GM21515 (cell line): ENCODE results near the gene SP3.
"Not testable (repeated sequence)": the region's sequence is repeated elsewhere in the genome, so short reads cannot be mapped to it uniquely, and the experiment has no call there.

Experiments
- ATAC-seq: cut with Tn5 transposase; IDR thresholded peaks from one replicate; pipeline ENCODE4 v1.9.1; 2021; ENCODE audit not compliant: unreplicated experiment

SP3 gene

DNA sequence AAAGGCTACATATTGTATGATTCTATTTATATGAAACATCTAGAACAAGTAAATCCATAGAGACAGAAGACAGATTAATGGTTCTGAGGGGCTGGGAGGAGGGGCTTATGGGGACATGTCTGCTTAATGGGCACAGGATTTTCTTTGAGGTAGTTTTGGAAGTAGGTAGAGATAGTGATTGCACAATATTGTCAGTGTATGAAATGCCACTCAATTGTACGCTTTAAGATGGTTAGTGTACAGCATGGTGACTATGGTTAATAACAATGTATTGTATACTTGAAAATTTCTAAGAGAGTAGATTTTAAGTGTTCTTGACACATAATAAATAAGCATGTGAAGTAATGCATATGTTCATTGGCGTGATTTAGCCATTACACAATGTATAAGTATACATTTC is 68.4 kb downstream of the SP3 start:
- no peak for ATAC-seq

DNA sequence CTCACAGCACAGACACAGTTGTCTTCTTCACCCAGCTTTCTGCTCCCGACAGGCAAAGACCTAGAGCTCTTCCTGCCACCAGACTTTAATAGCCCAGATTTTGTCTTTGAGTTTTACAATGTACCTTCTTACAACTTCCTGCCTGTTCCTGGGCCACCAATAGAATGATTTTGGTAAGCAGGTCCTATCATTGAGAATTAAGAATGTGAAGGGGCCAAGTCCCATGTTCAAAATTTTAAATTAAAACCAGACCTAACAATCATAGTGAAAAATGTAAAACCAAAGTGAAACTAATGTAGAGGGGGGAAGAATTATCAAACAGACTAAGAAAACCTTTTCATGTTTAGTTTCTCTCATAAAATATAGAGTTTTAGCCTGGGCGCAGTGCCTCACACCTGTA is 72.8 kb downstream of the SP3 start:
- no peak for ATAC-seq

DNA sequence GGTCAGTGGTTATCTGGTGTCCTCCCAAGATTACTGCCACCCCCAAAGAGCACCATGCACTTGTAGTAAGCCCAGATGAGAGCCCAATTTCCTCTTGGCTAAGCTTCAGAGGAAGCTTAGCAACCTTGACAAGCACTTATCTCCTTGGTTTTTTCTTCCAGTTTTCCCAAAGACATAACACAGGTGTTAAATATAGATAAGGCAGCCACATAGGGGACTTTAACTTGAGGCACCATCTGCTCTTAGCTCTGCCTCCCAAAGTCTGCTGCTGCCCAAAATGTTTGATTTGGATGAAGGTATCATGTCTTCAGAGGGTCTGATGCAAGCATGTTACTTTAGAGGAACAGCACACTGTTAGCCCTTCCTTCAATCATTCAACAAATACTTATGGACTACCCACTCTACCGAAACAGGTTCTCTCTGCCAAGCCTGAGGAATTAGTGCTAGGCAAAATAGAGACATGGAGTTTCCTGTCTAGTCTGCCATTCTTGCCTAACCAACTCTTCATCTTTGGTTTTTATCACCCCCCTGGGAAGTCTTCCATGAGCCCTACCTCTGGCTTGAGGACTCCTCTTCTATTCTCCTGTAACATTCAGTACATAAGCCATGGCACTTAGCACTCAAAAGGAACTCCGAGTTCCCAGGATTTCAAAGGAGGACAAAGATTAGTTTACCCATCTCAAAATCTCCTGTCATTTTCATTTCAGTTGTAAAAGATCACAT is 73.7 kb downstream of the SP3 start:
- ATAC-seq: no peak

DNA sequence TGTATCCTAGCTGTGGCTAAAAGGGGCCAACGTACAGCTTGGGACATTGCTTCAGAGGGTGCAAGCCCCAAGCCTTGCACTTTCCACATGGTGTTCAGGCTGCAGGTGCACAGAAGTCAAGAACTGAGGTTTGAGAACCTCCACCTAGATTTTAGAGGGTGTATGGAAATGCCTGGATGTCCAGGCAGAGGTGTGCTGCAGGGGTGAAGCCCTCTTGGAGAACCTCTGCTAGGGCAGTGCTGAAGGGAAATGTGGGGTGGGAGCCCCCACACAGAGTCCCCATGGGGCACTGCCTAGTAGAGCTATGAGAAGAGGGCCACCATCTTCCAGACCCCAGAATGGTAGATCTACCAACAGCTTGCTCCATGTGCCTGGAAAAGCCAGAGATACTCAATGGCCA is 75.7 kb downstream of the SP3 start:
- not testable (repeated sequence) for ATAC-seq

DNA sequence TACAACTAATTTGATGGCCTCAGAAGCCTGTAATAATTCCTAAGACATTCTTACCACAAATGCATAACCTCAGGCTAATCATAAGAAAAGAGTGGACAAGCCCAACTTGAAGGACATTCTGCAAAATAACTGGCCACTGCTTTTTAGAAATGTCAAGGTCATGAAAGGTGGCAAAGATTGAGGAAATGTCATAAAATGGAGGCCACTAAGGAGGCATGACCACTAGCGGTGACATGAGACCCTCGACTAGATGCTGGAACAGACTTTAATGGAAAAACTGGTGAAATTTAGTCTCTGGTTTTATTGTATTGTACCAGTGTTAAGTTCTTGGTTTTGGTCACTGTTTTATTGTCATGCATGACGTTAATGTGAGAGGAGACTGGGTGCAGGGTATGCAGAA is 78.6 kb downstream of the SP3 start:
- ATAC-seq: no peak

DNA sequence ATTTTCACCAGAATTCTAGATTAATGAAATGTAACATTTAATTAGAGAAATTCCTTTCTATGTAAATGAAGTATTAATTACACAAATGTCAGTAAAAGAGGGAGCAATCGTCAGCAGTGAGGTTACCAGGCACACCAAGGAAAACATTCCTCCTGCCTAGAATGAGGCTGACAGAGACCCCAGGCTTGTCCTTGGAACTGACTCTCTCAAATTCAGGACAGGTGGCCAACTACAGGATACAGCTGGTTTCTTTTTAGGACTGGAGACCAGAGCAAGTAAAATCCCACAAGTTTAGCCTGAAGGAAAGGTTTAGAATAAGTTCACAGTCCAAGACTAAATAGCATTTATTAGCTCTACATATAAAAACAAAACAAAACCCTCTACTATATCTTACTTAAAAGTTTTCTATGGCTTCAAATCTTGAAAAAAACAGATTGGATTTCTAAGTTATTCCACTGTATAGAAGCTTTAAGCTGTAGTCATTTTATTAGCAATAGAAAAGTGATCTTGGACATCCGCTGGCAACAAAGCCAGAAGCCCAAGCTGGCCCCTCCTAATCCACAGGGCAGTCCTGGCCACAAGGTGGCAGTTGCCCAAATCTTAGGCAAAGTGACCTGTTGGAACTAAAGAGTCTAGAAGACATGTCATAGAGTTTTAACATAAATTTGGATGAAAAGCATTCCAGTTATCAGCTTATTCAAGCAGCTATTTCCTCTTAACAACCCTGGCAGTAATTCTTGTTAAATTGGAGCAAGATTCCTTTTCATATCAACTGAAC is 81.0 kb downstream of the SP3 start:
- ATAC-seq: no peak

DNA sequence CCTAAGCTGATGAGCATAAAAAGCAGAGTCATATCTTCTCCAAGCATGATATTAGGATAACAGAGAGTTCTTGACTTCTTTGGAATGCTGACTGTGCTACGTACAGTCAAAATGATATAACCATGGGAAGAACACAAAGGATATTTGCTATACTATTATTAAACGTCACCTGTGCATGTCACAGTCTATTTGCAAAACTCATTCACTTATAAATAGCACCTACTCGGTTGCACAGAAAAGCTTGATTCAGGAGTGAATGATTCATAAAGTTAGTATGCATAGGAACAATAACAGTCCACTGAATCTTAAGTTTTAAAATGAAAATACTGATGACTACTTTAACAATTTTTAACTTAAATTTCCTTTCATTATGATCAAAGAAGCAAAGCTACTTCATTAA is 83.3 kb downstream of the SP3 start:
- ATAC-seq: no peak

DNA sequence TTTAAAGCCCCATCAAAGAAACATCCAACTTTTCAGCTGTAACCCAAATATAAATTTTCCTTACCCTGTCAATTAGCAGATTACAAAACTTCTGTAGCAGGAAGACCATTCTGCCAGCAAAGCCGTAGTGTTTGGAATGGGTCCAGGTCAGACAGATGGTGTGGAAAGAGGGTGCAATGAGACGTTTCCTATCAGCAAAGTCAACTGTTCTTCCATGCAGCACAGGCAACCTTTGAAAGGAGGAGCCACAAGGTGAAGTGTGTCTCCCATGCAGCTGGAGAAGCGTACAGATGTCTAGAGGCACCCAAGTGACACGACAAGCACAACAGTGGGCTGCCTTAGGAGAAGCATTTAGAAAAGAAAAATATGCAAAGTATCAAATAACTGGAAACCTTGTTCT is 83.7 kb downstream of the SP3 start:
- no peak for ATAC-seq

DNA sequence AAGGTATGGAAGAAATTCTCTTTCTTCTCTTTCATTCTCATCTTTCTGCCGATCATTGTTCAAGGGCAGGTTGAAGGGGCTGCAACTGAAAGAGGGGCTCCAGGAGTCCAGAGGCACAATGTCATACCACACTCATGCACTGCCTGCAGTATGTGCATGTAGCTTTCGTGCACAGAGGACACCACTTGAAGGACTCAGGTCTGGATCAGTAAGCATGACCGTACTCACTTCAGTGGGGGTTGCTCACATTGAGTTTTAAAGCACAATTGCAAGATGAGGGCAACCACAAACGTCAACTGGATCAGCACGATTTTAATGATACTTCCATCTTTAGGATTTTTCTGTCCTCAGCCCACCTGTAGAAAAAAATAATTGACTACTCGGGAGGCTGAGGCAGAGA is 84.6 kb downstream of the SP3 start:
- no peak for ATAC-seq

DNA sequence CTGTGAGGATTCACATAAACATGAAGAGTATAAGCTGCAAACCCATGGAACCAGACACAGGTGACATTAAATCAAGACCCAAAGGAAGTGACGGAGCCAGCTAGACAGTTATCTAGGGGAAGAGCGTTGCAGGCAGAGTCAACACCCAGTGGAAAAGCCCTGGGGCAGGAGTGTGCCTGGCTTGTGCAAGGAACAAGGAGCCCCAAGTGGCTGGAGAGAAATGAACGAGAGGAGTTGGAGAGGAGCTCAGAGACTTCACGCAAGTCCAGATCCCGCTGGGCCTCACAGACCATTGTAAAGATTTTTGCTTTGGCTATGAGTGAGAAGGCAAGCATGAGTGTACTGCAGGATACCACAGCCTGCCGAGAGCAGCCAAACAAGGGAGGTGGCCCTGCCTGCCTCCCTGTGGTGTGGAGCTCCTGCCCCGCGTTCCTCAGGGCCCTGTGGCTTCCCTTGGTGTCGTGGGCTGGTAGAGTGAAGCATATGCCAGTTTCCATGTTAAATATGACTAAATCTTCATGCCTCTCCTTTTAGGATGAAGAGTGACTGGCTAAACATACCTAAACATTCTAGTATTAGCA is 88.2 kb downstream of the SP3 start:
- ATAC-seq: no peak

DNA sequence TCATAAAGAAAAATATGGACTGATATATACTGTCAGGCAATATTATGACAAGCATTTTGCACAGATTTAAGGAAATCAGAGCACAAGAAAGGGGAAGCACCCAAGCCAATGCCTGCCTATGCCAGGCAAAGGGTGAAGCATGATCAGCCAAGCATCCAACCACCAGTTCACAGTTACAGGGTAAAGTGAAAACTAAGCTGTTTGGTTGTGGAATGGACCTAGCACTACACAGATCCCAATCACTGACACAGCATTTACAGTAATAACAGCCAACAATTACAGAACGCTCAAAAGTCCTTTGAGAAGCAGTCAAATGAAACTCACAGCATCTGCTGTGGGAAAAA is 90.3 kb downstream of the SP3 start:
- peak; percentile 80 for ATAC-seq

DNA sequence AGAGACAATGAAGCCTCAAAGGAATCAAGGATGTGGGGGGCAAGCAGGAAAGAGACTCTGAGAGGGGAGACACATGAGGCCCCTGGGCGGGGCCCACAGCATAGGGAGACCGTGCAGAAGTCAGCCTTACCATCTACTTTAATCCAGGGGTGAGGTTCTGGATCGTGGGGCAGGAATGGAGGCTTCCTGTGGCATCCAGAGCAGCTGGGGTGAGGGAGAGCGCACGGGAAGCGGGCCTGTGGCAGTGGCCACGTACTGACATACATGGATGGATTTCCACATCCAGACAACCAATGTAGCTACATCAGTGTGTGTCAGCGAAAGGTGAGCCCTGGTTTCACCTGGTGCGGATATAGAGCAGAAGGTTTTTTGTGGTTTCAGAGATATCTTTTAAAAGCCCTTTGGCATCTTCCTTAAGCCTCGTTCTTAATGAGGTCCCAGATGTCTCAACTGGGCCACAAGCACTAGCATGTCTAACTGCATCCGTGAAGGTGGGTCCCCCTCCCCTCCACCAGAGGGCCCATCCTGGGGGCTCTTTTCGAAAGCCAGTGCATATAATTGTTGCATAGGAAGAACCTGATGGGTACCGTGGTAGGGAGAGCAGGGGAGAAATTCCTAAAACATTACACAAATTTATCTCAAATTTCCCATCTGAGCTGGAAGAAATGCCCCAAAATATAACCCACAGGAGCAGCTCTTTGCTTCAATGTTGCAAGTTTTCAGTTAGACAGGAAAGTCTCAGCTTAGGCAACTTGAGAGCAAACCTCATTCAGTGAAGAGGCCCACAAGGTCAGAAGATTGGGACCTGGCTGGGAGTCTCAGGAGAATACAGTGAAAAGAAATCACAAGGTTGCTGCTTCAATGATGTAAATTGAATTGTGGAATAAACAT is 90.9 kb downstream of the SP3 start:
- peak; percentile 19 for ATAC-seq

DNA sequence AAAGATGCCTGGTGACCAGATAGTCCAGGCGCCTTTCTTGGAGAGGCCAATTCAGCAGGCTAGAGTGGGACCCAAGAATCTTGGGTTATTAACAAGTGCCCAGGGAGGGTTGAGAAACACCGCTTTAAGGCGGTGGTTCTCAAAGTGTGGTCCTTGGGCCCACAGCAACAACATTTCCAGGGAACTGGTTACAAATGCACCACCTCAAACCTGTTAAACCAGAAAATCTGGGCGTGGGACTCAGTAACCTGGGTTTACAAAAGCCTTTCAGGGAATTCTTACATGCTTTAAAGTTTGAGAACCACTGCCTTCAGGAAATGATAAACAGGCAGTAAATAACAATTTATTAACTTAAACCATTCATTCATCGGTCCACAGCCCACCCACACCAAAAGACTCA is 92.5 kb downstream of the SP3 start:
- no peak for ATAC-seq

DNA sequence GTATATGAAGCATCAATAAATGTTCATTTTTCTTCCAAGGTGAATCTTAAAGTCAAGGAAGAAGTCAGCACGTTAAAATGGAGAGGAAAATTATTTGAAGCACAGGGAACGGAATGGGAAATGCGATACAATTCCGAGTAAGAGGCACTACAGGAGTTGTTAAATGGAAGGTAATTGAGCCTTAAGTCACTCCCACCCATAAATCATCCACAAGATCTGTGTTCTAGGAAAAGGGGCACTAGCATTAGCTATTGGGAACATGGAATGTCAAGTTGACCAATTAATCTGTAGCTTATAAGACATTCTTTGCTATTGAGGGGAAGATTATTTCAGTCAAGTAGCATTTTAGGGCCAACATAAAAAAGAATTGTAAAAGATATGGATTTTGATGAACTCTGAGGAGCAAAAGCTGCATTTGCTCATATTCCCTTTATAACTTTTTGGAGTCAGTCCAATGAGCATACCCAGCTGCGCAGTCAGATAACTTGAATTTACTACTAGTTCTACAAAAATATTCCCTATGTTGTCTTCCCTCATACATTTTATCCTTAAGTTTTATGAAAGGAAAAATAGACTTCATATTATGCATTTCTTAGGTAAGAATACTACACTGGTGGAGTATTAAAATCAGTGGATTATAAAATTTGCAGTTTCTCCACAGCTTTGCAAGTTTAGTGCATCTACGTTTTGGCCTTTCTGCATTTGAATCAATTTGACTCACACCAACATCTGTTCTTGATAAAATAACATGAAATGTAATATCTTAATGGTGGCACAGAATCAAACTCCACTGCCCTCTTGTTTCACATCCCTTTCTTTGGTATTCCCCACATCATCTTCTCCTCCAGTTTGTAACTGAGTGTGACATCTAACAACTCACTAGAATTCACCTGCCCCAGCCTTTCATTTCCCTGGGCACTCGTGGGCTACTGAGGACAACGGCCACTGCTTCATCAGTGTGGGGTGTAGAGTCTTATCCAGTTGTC is 95.6 kb downstream of the SP3 start:
- ATAC-seq: no peak

DNA sequence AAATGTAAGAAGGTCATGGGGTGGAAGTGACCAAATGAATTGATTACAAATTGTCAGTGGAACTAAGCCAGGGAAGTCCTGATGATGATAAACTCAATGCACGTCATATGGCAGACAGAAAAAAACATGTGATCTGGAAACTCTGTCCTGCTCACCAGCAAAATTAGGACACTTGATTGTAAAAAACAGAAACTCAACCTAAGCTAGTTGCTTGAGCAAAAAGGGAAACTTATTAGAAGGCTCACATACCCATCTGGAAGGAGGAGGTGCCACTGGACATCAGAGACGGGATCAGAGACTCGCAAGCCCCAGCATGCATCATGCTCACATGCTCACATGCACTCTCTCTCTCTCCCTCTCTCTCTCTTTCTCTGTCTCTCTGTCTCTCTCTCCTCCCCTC is 96.8 kb downstream of the SP3 start:
- ATAC-seq: no peak

DNA sequence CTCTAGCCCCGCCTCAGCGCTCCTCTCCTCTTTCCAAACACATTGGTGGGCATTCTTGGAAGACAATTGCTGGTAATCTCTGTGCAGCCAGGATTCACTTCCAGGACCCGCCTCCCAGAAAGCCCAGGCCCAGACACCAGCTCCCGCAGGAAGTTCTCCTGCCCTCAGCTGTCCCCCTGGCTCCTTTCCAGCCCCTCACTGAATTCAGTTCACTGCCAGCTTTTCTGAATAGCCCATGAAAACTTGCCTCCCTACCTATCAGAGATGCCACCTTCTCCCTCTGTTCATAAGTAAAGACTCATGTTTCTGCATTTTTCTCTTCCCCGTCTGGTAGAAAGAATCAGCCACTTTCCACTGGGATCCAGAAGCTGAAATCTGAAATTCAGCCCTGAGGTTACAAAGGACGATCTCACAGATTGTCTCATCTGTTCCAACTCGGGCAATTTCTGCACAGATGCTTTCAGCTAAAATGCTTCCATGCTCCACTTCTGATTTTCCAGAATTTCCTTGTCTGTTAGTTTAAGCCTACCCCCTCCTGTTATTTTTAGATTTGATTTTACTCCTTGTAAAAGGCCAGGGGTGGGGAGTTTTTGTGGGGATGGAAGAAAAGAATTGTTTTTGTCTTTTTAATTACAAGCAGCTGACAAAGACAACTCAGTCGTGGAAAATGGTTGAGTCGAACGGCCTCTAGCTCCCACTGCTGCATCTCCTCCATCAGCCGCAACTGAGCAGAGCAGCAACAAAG is 98.1 kb downstream of the SP3 start:
- no peak for ATAC-seq

DNA sequence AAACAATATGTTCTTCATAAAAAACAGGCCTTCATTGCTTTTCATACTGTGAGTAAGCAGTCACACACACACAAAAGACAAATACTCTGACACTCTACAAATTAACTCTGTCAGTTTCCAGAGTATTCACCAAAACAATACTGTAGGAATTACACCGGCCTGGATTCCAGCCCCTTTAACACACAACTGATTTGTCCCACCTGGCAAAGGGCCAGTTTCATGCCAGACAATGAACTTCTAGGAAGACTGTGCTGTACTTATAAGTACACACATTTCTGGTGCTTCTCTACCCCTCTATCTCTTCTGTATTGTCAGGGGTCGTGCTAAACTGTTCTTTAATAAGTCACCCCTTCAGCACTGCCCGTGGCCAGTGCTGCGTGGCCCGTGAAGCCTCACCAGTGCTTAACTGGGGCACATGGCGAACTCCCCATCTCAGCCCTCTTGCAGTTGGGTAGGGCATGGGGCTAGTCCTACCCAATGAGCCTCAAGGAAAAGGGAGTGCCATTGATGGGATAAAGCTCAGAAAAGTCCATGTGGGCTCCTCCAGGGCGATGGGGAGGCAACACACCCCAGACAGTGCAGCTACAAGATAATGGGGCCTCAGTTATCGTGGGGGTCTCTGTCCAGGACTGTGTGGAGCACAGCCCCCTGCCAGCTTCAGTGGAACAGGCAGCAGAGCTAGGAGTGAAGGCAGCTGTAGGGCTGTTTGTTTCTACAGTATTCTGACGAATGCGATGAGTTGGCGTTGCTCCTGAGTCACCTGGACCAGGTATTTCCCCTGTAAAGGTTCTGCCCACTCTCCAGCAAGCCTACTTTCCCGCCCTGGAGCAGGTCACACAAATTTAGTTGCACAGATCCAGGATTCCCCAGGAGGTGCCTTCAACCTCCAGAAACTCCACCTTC is 99.0 kb downstream of the SP3 start:
- no peak for ATAC-seq

DNA sequence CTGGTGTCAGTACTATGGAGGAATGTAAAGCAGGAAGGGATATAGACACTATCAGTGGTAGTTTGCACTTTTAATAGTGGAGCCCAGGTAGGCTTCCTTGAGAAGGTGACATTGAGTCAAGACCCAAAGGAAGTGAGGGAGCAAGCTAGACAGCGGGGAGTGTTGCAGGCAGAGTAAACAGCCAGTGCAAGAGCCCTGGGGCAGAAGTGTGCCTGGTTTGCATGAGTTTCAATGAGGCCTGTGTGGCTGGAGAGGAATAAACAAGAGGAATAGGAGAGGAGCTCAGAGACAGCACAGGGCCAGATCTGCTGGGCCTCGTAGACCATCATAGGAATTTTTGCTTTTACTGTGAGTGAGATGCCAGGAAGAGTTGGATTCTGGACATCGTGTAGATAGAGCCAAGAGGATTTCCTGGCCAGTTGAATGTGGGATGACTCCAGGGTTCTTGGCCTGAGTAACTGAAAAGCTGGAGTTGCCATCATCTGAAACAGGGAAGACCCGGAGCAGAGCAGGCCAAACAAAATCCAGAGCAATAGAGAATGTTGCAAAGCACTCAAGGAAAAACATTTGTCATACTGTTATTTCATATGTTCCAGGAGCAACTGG is 102.5 kb downstream of the SP3 start:
- ATAC-seq: no peak
